ENCODE results near the gene H3-3A. TPM values are rescaled to one million over a fixed set of nuclear protein-coding genes. Genes with fewer than 3 reads are reported as not detected.

Gene H3-3A
- total and polyA plus RNA-seq, 9 donors: 266 to 590 (median 447) TPM

DNA sequence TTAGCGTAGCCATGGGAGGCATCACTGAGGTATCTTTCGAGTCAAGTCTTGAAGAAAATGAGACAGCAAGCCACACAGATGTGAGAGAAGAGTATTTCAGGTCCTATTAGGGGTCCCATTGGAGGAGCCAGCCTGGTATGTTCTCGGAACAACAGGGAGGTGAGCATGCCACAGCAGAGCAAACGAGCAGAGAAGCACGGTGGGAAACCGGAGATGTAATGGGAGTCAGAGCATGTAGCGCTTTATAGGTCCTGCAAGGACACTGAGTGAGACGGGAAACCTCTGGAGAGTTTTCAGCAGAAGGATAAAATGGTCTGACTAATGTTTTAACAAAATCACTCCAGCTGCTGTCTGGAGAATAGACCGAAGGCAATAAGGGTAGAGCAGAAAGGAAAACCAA is 15.9 kb downstream of the H3-3A start:
- Histone ChIP-seq H3K4me1 (ENCODE audit: insufficient read depth) (peaks cover 2% of the 10 kb centered on the region), H3K27me3 (no peaks in the 10 kb centered on the region), H3K36me3 (no peaks in the 10 kb centered on the region), H3K27ac (no peak overlapping the region), H3K4me3 (no peak overlapping the region), H3K9me3 (no peaks in the 10 kb centered on the region)
- DNase-seq: no peak
- intact Hi-C loops (cut with DNase I): no loop called here
- TF ChIP-seq, protein P1, sequence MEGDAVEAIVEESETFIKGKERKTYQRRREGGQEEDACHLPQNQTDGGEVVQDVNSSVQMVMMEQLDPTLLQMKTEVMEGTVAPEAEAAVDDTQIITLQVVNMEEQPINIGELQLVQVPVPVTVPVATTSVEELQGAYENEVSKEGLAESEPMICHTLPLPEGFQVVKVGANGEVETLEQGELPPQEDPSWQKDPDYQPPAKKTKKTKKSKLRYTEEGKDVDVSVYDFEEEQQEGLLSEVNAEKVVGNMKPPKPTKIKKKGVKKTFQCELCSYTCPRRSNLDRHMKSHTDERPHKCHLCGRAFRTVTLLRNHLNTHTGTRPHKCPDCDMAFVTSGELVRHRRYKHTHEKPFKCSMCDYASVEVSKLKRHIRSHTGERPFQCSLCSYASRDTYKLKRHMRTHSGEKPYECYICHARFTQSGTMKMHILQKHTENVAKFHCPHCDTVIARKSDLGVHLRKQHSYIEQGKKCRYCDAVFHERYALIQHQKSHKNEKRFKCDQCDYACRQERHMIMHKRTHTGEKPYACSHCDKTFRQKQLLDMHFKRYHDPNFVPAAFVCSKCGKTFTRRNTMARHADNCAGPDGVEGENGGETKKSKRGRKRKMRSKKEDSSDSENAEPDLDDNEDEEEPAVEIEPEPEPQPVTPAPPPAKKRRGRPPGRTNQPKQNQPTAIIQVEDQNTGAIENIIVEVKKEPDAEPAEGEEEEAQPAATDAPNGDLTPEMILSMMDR (IDR thresholded peaks at IDR 0.05): no peak
- no peak for TF ChIP-seq EP300 (IDR thresholded peaks at IDR 0.05)
- TF ChIP-seq POLR2A (IDR thresholded peaks at IDR 0.05): no peak
- 62 to 70% (median 63%) methylated on average over 9 of the region's 9 CpGs for WGBS, 3 donors

- Histone ChIP-seq H3K9me3 (no peaks in the 10 kb centered on the region), H3K27me3 (no peaks in the 10 kb centered on the region), H3K36me3 (no peaks in the 10 kb centered on the region), H3K4me1 (ENCODE audit: insufficient read depth) (peaks cover 2% of the 10 kb centered on the region), H3K27ac (peak overlapping the region in 1 of 2 donors; percentile 84), H3K4me3 (peak overlapping the region; percentile 53)
- intact Hi-C loops (cut with DNase I): loop anchor here in 2 of 4 donors (2.0 to 5.0 kb wide), 2 partner anchors 18 to 40 kb away; no protein-coding TSS in a partner anchor
- TF ChIP-seq POLR2A (IDR thresholded peaks at IDR 0.05) (no peak), EP300 (IDR thresholded peaks at IDR 0.05) (no peak)
- TF ChIP-seq, protein P1 (IDR thresholded peaks at IDR 0.05): no peak
- WGBS, 3 donors: 63 to 70% (median 64%) methylated on average over 7 of the region's 7 CpGs
- no peak for DNase-seq
Observed at GRCh38 chr1:226082587-226082917, 20.0 kb downstream of the H3-3A start.

DNA sequence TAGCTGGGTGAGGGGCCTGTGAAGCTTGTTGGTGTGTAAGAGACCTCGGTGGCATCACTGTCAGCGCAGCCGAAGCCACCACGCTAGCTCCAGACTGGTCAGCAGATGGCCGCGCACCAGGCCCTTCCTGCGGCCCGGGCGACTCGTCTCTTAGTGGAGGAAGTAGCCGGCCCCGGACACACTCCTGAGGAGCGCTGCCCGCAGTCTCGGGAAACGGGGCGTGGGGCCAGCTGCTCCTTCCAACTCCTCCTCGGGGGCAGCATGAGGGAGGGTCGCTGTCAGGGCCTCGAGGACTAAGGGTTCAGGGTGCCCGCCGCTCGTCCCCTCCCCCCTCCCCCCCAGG is 20.4 kb downstream of the H3-3A start:
- peak overlapping the region; percentile 15 to 84 for H3K27ac ChIP-seq
- H3K9me3 ChIP-seq: no peaks in the 10 kb centered on the region
- 1 to 2% (median 1%) methylated on average over 16 to 23 of the region's 23 CpGs for WGBS, 3 donors
- H3K4me1 ChIP-seq (ENCODE audit: insufficient read depth): peaks cover 2% of the 10 kb centered on the region
- intact Hi-C loops (cut with DNase I): loop anchor here in 2 of 4 donors (2.0 to 5.0 kb wide), 2 partner anchors 18 to 39 kb away; no protein-coding TSS in a partner anchor
- TF ChIP-seq EP300 (IDR thresholded peaks at IDR 0.05): no peak
- no peak for TF ChIP-seq POLR2A (IDR thresholded peaks at IDR 0.05)
- TF ChIP-seq, protein P1 (IDR thresholded peaks at IDR 0.05): no peak
- peak in 4 of 5 donors; percentile 58 to 76 (median 72) for DNase-seq
- H3K4me3 ChIP-seq: peak overlapping the region; percentile 53
- H3K36me3 ChIP-seq: no peaks in the 10 kb centered on the region
- no peaks in the 10 kb centered on the region for H3K27me3 ChIP-seq

DNA sequence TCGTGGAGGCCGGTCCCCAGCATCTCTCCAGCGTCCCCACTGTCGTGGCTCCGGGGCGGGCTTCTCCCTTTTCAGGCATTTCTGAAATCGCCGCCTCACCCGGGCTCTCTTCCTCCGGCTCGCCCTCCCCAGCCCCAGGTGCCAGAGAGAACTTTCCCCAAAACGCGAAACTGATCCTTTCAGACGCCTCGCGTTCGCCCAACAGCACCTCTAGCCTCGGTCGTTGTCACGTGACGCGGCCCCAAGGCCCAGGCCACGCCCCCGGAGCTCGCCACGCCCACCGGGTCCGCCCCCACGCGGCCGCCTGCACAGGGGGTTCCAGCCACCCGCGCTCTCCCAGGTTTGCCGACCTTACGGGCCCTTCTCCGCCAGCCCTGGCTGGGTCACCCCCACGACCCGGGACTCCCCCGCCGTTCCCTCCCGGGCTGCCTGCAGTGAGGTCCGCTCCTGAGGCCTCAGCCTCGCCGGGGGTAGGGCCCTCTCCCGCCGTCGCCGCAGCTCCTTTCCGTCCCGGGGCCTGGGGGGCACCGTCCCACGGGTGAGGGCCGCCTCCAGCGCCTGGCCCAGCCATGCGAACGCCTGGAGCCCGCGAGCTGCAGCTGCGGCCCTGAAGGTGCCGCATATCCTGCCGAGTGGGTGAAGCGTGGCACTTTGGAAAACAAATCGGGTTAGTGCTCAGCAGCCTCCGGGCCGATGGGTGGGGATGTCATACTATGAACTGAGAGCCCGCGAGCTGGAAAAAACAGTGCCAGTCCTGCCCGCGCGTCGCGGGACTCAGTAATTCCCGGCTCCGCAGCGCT is 21.0 kb downstream of the H3-3A start:
- Histone ChIP-seq H3K9me3 (no peaks in the 10 kb centered on the region), H3K4me1 (ENCODE audit: insufficient read depth) (peaks cover 2% of the 10 kb centered on the region), H3K27ac (peak overlapping the region; percentile 15 to 84), H3K27me3 (no peaks in the 10 kb centered on the region), H3K4me3 (peak overlapping the region; percentile 53), H3K36me3 (no peaks in the 10 kb centered on the region)
- peak; percentile 92 to 96 (median 95) for DNase-seq
- intact Hi-C loops (cut with DNase I): loop anchor here in 2 of 4 donors (2.0 to 5.0 kb wide), 2 partner anchors 17 to 39 kb away; no protein-coding TSS in a partner anchor
- 2 to 4% (median 2%) methylated on average over 38 to 75 of the region's 75 CpGs for WGBS, 3 donors
- TF ChIP-seq POLR2A (IDR thresholded peaks at IDR 0.05): peak; percentile 62
- TF ChIP-seq, protein P1 (IDR thresholded peaks at IDR 0.05): no peak
